GM18873 (cell line): ENCODE measurements around the gene UTY.

ENCODE experiments used
- ATAC-seq: cut with Tn5 transposase; IDR thresholded peaks from one replicate; pipeline ENCODE4 v1.9.1; 2021; ENCODE audit warnings: mild to moderate bottlenecking, moderate library complexity, moderate number of reproducible peaks; ENCODE audit not compliant: unreplicated experiment, low FRiP score

UTY gene

GRCh38 chrY:13416869-13417661 lies 62.8 kb downstream of the UTY start:
- ATAC-seq: no peak

- ATAC-seq: no peak
Measured at GRCh38 chrY:13415556-13415955, 64.3 kb downstream of the UTY start.

- no peak for ATAC-seq
Measured at GRCh38 chrY:13398876-13399275, 81.0 kb downstream of the UTY start.

GRCh38 chrY:13381110-13381683 lies 98.6 kb downstream of the UTY start:
- no peak for ATAC-seq

GRCh38 chrY:13370868-13371800 lies 108.7 kb downstream of the UTY start:
- ATAC-seq: no peak

- ATAC-seq: no peak
Measured at GRCh38 chrY:13370245-13370644, 109.6 kb downstream of the UTY start.

- ATAC-seq: no peak
Measured at GRCh38 chrY:13368513-13368845, 111.4 kb downstream of the UTY start.

- no peak for ATAC-seq
Measured at GRCh38 chrY:13363641-13364040, 116.2 kb downstream of the UTY start.

- ATAC-seq: no peak
Measured at GRCh38 chrY:13362662-13363061, 117.2 kb downstream of the UTY start.

- no peak for ATAC-seq
Measured at GRCh38 chrY:13361656-13362636, 117.9 kb downstream of the UTY start.

GRCh38 chrY:13351443-13351842 lies 128.4 kb downstream of the UTY start:
- no peak for ATAC-seq

- ATAC-seq: no peak
Measured at GRCh38 chrY:13347106-13347505, 132.7 kb downstream of the UTY start.

- no peak for ATAC-seq
Measured at GRCh38 chrY:13345549-13345948, 134.3 kb downstream of the UTY start.

- ATAC-seq: no peak
Measured at GRCh38 chrY:13343307-13343946, 136.4 kb downstream of the UTY start.

GRCh38 chrY:13339939-13340338 lies 139.9 kb downstream of the UTY start:
- ATAC-seq: no peak

GRCh38 chrY:13339381-13339780 lies 140.5 kb downstream of the UTY start:
- no peak for ATAC-seq

GRCh38 chrY:13338711-13339110 lies 141.1 kb downstream of the UTY start:
- no peak for ATAC-seq

GRCh38 chrY:13337934-13338333 lies 141.9 kb downstream of the UTY start:
- ATAC-seq: no peak

- ATAC-seq: no peak
Measured at GRCh38 chrY:13333791-13334190, 146.0 kb downstream of the UTY start.

- ATAC-seq: no peak
Measured at GRCh38 chrY:13330651-13331050, 149.2 kb downstream of the UTY start.
